T47D (cell line): ENCODE data around the gene MAPK8IP2.

Experiments
- DNase-seq, 2 experiments: peaks; one replicate each; pipeline versions ENCODE4 v3.0.0 to v3.0.0-alpha.2; 2011 to 2012; ENCODE audit warnings: low read depth in 1 of 2, low spot score in 1 of 2
- JUND ChIP-seq: IDR thresholded peaks from 2 replicates; pipeline ENCODE4 v1.6.1; 2012; ENCODE audit warnings: low read depth
- in situ Hi-C: cut with HindIII; loops from 2 replicates; pipeline ENCODE4 v1.10.0; 2016; ENCODE audit warnings: low sequenced_read_pairs, low pct_unique_long_range_greater_than_20kb

MAPK8IP2 gene

DNA sequence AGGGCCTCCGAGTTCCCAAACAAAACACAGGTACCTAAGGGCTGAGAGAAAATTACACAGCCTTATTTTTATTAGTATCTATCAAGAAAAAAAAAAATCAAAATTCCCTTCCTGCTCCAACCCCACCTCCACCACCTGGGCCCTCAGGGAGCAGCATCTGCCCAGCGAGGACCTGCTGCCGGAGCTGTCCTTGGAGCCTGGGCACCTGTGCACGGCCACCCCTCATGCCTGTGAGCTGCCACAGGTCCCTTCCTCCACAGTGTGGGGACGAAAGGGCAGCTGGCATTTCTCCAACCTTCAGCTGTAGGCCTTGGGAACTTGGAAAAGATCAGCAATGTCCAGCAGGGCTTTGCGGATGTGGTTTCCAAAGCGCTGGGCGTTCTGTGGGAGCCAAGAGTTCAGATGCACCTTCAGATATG is 31.5 kb upstream of the MAPK8IP2 start:
- no peak for DNase-seq
- no peak for TF ChIP-seq JUND
- in situ Hi-C loops, result no loop called here

DNA sequence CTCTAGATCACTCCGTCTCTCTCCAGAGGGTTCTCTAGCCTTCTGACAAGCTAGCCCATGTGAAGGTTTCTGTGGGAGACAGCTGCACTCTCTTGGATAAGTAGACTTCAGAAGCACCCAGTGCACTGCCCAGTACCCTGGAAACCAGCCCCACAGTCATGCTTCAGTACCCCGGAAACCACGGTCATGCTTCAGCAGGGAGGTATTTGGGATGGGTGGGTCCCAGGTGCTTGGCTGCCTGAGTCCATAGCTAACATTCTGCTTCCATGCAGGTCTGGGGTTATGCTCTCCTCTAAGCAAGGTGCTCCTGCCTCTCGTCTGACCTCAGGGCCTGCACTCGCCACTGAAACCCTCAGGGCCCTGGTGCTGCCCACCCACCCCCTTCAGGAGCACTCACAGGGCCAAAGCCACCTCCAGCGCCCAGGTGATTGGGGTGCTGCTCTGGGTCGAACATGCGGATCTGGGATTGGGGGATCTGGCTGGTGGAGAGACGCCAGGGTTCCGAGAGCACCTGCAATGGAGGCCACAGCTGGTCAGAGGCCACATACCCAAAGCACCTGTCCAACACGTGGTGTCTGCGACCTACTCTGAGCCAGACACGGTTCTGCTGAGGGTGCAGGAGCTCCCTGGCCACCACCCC is 30.6 kb upstream of the MAPK8IP2 start:
- no peak for DNase-seq
- in situ Hi-C loops, result no loop called here
- no peak for TF ChIP-seq JUND

DNA sequence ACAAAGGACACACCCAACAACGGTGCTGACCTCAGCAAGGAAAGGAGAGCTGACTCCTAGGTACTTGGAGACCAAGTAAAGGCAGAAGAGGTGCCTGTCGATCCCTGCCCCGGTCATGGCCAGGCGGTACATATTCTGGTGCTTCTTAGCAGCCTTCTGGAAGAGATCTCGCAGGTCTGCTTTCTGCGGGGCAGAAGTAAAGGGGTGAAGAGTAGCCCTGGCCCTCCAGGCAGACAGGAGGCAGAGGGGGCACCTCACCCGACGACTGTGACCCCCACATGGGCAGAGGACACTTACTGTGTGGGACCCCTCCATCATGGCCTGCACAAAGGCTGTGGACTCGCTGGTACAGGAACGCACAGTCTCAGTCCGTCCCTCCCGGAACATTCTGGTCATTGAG is 29.7 kb upstream of the MAPK8IP2 start:
- in situ Hi-C loops, result no loop called here
- no peak for TF ChIP-seq JUND
- DNase-seq, result no peak

GRCh38 chr22:50571264-50572175 is 29.1 kb upstream of the MAPK8IP2 start:
- TF ChIP-seq JUND, result no peak
- in situ Hi-C loops, result no loop called here
- DNase-seq, result no peak

DNA sequence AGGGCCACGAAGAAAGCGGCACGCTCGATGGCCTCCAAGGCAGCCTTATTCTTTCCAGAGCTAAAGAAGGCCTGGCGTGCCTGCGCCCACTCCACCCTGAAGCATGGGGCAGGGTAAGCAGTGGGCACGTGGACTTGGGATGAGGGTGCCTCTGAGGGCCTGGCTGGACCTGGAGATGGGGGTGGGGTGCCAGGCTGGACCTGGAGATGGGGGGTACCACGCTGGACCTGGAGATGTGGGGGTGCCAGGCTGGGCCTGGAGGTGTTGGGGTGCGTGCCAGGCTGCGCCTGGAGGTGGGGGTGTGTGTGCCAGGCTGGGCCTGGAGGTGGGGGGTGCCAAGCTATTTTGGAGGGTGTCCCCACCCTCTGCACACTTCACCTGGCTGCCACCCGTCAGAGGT is 27.6 kb upstream of the MAPK8IP2 start:
- in situ Hi-C loops, result no loop called here
- DNase-seq, result no peak
- no peak for TF ChIP-seq JUND

DNA sequence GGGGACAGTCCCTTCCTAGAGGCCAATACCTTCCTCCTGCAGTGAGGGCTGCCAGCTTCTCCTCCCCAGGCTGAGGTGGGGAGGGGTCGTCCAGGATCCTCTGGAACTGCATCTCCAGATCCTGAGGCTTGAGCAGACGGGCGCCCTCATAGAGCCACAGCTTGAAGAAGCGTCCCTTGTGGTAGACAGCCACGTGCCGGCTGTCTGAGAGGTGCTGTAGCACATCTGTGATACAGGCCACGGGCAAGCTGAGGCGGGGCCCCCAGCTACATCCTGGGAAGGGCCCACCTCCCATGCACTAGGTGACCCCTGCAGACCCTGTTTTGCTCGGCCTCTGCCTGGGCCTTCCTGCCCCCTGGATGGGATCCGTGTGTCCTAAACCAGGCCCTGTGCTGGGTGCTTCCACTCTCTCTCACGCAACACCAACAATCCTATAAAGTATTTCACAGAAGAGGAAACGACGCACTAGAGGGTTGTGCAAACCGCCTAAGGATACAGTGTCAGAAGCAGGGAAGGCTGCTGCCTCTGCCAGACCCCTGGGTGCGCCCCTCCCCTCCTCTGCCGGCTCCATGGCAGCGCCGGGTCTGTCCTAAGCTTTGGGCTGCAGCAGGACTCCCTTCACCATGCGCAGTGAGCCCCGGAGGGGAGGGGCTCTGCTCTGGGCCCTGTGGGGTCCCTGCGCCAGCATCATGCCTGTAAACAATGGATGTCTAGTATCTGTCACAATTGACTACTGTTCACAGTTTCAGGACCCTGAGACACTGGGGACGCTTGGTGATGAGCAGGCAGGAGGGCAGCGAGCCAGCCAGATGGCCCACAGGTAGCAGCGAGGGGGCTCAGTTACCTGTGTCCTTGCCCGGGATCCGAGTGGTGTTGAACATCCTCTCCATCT is 26.9 kb upstream of the MAPK8IP2 start:
- DNase-seq, result no peak
- in situ Hi-C loops, result no loop called here
- TF ChIP-seq JUND, result no peak

GRCh38 chr22:50574383-50574755 is 26.2 kb upstream of the MAPK8IP2 start:
- no peak for DNase-seq
- in situ Hi-C loops, result no loop called here
- TF ChIP-seq JUND, result no peak

DNA sequence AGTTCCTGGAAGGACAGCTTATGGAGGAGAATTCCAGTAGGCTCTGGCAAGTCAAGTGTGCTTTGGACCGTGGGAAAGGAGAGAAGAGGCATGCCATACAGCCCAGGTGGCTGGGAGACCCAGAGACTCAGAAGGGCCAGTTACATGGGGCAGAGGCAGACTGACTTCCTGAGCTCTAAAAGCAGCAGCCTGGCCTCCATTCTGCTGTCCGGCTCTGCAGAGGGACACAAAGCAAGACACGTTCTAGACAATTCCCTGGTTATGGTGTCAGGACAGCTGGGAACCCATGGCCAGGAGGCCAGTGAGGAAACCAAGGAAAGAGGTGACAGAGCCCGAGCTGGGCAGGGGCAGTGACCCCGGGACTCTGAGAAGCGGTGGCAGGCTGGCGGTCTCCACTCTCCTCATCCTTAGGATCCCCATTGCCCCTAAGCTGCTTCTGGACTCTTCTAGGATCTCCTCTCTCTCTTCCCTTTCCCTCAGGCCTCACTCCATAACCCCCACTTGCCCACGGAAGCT is 25.1 kb upstream of the MAPK8IP2 start:
- DNase-seq, result no peak
- TF ChIP-seq JUND, result no peak
- in situ Hi-C loops, result no loop called here

- peak in 1 of 2 experiments; percentile 62 for DNase-seq
- in situ Hi-C loops, result no loop called here
Observed at GRCh38 chr22:50576070-50576469, 24.5 kb upstream of the MAPK8IP2 start.

DNA sequence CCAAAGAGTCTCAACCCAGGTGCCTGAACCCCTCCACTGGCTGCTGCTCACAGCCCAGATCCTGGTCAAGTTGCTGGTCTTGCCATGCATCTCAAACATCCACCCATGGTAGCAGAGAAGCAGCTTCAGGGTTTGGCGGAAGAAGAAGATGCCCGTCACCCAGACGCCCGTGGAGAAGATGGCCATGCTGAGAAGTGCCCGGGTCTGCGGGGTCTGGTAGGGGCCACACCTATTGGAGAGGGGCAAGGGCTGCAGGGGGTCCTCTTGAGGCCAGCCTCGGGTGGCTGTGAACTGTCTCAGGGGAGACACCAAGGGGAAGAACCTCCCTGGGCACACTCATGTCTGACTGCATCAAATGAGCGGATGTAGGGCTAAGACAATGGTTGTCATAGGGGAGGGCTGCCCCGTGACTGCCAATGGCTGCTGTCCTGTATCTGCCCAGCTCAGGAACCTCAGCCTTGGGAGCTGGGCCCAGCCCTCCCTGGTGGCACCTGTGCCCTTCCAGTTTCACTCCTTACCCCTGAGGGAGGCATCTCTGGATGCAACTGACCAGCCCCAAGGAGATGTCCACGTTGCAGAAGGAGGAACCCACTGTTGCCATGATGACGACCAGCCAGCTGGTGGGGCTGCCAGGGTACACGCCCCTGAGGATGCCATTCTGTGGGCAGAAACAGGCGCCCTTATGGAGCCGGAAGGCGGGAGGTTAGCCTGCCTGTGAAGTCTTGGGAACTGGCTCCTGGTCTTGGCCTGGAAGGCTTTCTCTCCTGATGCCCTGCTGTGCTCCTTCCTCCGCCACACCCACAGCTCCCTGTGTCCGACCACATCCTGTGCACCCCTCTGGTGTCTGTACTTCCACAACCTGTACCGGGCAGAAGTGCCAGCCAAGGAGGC is 23.5 kb upstream of the MAPK8IP2 start:
- in situ Hi-C loops, result no loop called here
- no peak for TF ChIP-seq JUND
- DNase-seq, result no peak

More at GRCh38 chr22:50576070-50576469, 24.5 kb upstream of the MAPK8IP2 start:
- no peak for TF ChIP-seq JUND

- in situ Hi-C loops, result no loop called here
- TF ChIP-seq JUND, result no peak
- DNase-seq, result no peak
Observed at GRCh38 chr22:50577697-50577986, 23.0 kb upstream of the MAPK8IP2 start.
